NCI-H2107 (cell line): Measurements from ENCODE around the gene MRTFB.

Source experiments
- DNase-seq: peaks from one replicate; lab custom pipeline; 2025; lab: John Stamatoyannopoulos, UW

Gene MRTFB

GRCh38 chr16:14236401-14236800 lies 165.3 kb downstream of the MRTFB start:
- DNase-seq = no peak

- no peak for DNase-seq
These were observed 167.6 kb downstream of the MRTFB start for GRCh38 chr16:14238756-14239155.

- DNase-seq = no peak
These were observed 168.7 kb downstream of the MRTFB start for GRCh38 chr16:14239791-14240190.

GRCh38 chr16:14240219-14240843 lies 169.2 kb downstream of the MRTFB start:
- no peak for DNase-seq

- no peak for DNase-seq
These were observed 169.8 kb downstream of the MRTFB start for GRCh38 chr16:14240964-14241363.

- no peak for DNase-seq
These were observed 170.5 kb downstream of the MRTFB start for GRCh38 chr16:14241631-14242030.

- DNase-seq = no peak
These were observed 171.7 kb downstream of the MRTFB start for GRCh38 chr16:14242769-14243168.

- no peak for DNase-seq
These were observed 173.3 kb downstream of the MRTFB start for GRCh38 chr16:14244196-14245010.

GRCh38 chr16:14248791-14249190 lies 177.7 kb downstream of the MRTFB start:
- DNase-seq = no peak

- DNase-seq = peak; percentile 1
These were observed 178.3 kb downstream of the MRTFB start for GRCh38 chr16:14249291-14250032.

GRCh38 chr16:14251419-14251818 lies 180.3 kb downstream of the MRTFB start:
- DNase-seq = no peak

- DNase-seq = no peak
These were observed 181.7 kb downstream of the MRTFB start for GRCh38 chr16:14252860-14253259.

GRCh38 chr16:14263011-14263410 lies 191.9 kb downstream of the MRTFB start:
- DNase-seq = no peak

- no peak for DNase-seq
These were observed 192.7 kb downstream of the MRTFB start for GRCh38 chr16:14263769-14264168.

- no peak for DNase-seq
These were observed 193.3 kb downstream of the MRTFB start for GRCh38 chr16:14264327-14264943.

GRCh38 chr16:14268073-14268472 lies 197.0 kb downstream of the MRTFB start:
- DNase-seq = no peak

- DNase-seq = no peak
These were observed 204.8 kb downstream of the MRTFB start for GRCh38 chr16:14275934-14276333.

GRCh38 chr16:14278749-14279148 lies 207.6 kb downstream of the MRTFB start:
- DNase-seq = no peak

- no peak for DNase-seq
These were observed 209.4 kb downstream of the MRTFB start for GRCh38 chr16:14280541-14280940.

GRCh38 chr16:14283786-14284185 lies 212.7 kb downstream of the MRTFB start:
- DNase-seq = no peak

GRCh38 chr16:14284371-14284770 lies 213.3 kb downstream of the MRTFB start:
- no peak for DNase-seq

- no peak for DNase-seq
These were observed 213.9 kb downstream of the MRTFB start for GRCh38 chr16:14284930-14285512.
